ENCODE data around the gene ME2.

- TF ChIP-seq ZNF274 (IDR thresholded peaks at IDR 0.05; ENCODE audit: low read depth, low read length): no peak
- TF ChIP-seq, protein P1, sequence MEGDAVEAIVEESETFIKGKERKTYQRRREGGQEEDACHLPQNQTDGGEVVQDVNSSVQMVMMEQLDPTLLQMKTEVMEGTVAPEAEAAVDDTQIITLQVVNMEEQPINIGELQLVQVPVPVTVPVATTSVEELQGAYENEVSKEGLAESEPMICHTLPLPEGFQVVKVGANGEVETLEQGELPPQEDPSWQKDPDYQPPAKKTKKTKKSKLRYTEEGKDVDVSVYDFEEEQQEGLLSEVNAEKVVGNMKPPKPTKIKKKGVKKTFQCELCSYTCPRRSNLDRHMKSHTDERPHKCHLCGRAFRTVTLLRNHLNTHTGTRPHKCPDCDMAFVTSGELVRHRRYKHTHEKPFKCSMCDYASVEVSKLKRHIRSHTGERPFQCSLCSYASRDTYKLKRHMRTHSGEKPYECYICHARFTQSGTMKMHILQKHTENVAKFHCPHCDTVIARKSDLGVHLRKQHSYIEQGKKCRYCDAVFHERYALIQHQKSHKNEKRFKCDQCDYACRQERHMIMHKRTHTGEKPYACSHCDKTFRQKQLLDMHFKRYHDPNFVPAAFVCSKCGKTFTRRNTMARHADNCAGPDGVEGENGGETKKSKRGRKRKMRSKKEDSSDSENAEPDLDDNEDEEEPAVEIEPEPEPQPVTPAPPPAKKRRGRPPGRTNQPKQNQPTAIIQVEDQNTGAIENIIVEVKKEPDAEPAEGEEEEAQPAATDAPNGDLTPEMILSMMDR (IDR thresholded peaks at IDR 0.05 in 2 of 3, conservative IDR thresholded peaks at IDR 0.05 in 1 of 3; ENCODE audit: borderline replicate concordance in 1 of 3, insufficient read depth in 1 of 3, low read depth in 2 of 3, low read length in 2 of 3): no peak
- no peak for TF ChIP-seq RAD21 (IDR thresholded peaks at IDR 0.05; ENCODE audit: low read depth)
- TF ChIP-seq POLR2A (IDR thresholded peaks at IDR 0.05; ENCODE audit: borderline replicate concordance, extremely low read depth, insufficient read depth, insufficient read length): no peak
Measured at GRCh38 chr18:50934545-50935211, 55.8 kb downstream of the ME2 start.

Measured in HCT116 (cell line).